Amygdala (tissue), 56 donors: ENCODE data around the gene FBN2.
"Not testable (repeated sequence)": the region's sequence is repeated elsewhere in the genome, so short reads cannot be mapped to it uniquely, and the experiment has no call there.

Experiments used
- DNase-seq, 56 donors: peaks; one replicate each; lab custom pipeline; 2025; lab: John Stamatoyannopoulos, UW

The FBN2 gene

DNA sequence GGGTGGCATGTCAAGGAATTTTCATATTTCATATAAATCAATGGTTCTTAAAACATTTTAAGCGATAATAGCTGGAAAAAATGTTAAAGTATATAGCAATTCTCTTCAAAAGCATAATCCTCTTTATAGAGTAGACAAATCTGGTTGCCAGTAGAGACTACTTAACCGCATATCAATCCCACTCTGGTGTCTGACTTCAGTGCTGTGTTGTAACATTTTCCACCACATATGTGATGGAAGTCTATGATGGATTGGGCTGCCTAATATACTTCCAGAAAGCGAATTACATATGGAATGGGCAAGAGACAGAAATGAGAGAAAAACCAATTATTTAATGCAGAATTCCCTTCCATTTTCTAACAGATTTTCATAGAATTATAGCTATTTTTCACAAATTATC lies 54.3 kb downstream of the FBN2 start:
- no peak for DNase-seq

DNA sequence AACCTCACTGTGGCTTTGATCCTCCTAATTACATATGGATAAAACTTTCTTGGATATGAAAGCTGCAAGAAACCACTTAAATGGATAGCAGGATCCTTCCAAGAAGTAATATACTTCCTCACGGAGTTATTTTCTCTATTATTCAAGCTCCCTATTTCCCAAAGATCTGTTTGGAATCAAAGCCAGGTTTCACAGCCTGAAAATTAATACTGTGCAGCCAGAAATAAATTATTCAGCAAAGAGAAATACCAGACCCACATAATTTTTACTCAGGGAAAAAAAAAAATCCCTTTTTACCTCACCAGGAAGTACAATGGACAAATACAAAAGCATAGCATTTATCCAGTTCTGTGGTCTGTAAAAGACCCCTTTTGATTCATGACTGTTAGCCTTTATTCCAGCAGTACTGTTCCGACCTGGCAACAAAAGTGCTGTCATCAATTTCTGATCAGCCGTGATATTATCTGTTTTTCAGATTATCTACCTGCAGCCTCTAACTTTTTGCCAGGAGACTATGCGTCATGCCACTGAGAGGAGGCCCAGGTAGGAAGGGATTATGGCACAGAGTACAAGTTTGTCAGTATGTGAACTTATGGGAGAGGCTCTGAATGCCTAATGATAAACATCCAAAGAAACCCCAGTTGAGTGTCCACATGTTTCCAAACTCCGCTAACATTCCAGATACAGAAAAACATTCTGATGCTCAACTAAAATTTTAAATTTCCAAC lies 57.0 kb downstream of the FBN2 start:
- no peak for DNase-seq

DNA sequence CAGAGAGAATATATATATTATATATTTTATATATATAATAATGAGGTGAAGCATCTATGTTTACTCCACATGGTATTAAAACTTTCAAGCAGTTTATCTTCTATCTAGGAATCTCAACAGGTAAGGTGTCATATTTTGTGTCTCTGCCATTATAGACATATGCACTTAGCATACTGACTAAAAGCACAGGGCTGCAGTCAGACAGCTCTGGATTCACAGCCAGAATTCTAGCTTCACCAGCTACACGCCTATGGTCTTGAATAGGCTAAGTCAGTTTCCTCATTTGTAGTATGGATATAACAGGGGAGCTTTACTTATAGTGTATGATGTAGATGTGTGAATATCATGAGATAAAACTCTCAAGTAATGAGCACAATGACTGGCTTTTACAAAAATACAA lies 57.9 kb downstream of the FBN2 start:
- DNase-seq: no peak

DNA sequence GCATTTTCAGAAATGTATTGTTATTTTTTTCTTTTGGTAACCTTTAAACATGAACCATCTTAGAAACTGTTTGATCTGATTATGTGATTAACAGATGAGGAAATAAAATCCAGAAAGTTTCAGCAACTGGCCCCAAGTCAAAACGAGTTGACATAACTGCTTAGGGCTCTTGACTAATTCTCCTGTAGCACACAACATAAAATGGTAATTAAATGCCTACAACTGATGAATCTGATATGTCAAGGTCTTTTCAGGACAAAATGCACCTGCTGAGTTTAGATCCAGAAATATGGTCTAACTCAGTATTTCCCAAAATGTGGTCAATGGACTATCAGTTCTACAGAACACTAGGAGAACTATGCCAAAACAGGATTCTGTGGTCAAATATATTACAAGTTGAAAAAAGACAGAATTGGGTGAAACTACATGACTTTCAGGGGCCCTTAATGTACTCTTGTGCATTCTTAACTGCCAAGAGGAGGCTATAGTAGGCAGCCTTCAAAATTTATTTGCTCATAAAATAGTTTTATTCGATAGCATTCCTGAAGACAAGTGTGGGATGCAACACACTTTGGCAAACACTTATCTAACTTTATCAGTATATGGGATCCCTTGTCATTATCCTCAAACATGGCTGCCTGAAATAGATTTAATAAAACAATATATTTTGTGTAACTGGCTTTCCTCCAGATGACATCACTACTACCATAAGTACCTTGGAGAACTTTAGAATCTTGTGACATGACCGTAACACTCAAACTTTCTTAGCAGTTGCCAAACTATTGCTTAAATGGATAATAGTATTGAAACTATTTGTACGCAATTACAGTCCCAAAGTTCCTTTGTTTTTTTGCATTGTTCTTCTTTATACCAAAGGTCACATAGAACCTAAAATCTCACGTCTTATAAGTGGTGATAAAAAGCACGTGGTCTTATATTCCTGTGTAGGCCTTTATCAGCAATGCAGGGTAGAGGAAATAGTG lies 59.4 kb downstream of the FBN2 start:
- no peak for DNase-seq

GRCh38 chr5:128477944-128478343 lies 60.1 kb downstream of the FBN2 start:
- DNase-seq: no peak

DNA sequence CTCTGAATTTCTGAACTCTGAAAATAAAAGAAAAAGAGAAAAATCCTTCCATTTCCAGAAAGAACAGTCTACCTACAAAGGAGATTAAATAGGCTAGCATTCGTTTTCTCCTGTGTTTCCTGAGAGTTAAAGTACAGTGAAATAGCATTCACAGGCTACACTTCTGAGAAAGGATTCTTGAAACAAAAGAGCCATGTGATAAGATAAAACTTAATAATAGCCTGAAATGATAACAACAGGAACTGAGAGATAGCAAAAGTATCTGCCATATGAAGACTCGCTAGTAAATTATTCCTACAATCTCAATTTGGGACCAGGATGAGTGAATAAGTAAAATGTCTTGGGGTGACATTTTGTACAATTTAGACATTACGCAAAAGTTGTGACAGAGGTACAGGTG lies 62.4 kb downstream of the FBN2 start:
- no peak for DNase-seq

DNA sequence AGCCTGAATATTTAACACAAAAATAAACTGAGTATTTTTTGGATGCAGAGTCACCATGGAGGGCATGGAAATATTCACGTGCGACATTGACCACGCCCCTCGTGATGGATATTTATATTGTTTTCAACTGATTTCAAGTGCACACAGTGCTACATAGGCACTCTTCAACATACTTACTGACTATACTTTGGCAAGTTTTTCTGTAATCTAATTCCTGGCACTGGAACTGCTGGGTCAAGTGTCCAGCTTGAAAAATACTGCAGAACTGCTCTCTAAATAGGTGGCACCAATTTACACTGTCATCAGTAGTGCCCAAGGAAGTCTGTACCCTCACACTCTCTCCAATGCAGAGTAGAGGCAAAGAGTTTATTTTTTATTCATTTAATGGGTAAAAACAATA lies 65.1 kb downstream of the FBN2 start:
- no peak for DNase-seq

GRCh38 chr5:128472036-128472435 lies 66.0 kb downstream of the FBN2 start:
- DNase-seq: no peak

- no peak for DNase-seq
Observed at GRCh38 chr5:128470663-128471062, 67.4 kb downstream of the FBN2 start.

- DNase-seq: no peak
Observed at GRCh38 chr5:128469912-128470311, 68.1 kb downstream of the FBN2 start.

GRCh38 chr5:128466980-128467379 lies 71.1 kb downstream of the FBN2 start:
- no peak for DNase-seq

GRCh38 chr5:128466554-128466953 lies 71.5 kb downstream of the FBN2 start:
- no peak for DNase-seq

DNA sequence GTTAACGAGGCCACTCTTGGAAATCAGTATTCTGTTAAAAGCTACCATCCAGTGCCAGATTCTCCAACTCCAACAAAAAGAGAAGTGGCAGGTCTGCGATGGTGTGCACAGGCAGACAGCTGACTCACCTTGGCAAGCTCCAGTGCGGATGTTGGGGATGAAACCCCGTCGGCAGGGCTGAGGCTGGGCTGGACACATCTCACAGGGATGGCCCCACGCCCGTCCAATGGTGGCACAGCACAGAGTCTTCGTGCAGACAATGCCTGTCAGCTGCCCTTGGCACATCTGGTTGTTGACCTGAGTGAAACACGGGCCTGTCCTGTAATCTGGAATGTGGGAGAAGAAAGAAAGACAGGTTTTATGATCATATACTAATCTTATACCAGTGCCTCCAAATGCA lies 73.4 kb downstream of the FBN2 start:
- DNase-seq: no peak

DNA sequence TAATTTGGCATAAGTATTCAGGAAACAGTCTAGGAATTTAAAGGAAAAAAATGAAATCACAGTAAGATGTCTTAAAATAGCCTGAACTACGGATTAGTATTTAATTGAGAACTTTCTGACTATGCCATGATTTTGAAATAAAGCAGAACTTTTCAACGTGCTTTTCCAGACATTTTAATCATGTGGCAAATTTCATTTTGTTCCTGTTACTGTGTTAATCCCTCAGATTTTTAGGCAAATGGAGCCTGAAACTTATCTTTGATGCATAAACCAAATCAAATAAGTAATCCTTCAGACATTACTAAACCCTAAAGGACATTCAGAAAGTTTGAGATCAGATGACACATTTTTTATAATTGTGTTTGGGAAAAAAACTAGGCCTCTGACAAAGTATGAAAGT lies 75.7 kb downstream of the FBN2 start:
- DNase-seq: no peak

DNA sequence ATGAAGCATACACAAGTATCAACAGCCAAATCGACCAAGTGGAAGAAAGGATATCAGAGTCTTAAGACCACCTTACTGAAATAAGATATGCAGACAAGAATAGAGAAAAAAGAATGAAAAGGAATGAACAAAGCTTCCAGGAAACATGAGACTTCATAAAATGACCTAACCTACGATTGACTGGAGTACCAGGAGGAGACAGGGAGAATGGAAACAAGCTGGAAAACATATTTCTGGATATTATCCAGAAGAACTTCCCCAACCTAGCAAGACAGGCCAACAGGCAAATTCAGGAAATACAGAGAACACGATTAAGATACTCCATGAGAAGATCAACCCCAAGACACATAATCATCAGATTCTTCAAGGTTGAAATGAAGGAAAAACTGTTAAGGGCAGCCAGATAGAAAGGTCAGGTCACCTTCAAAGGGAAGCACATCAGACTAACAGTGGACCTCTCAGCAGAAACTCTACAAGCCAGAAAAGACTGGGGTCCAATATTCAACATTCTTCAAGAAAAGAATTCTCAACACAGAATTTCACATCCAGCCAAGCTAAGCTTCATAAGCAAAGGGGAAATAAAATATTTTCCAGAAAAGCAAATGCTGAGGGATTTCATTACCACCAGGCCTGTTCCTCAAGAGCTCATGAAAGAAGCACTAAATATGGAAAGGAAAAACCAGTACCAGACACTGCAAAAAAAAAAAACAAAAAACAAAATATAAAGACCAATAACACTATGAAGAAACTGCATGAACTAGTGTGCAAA lies 80.7 kb downstream of the FBN2 start:
- not testable (repeated sequence) for DNase-seq

DNA sequence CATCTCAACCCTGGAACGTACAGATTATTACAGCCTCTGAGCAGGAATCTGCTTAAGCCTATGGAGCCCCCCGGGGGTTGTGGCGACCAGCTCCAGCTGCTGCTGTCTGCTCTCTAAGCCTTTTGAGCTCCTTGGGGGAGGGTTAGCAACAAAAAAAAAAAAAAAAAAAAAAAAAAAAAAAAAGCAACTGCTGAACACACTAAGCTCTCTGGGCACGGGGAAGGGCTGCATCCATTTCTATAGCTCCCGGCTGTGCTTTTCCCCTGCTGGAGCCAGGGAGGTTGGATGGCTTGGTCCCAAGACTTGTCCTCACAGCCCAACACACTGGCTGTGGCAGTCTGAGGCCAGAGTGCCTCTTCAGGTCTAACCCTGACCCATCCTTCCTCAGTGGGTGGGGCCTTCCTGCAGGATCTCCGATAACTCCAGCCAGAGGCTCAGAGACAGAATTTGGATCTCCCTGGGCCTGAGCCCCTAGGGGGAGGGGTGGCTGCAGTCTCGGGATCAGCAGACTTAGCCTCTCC lies 82.1 kb downstream of the FBN2 start:
- no peak for DNase-seq

DNA sequence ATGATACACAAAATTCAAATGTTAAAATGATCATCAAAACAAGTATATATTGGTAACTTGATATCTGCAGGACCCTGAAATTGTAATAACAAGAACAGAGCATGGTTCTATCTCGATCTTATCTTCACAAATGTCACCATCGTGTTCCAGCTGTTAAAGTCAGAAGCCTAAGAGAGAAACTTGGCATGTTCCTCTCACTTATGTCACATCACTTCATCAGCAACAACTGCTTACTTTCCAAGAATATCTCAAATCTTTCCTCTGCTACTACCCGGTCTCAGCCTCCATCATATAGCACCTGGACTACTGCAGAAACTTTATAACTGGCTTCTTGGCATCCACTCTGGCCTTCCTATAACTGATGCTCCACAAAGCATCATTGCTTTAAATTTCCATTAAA lies 84.9 kb downstream of the FBN2 start:
- DNase-seq: no peak

DNA sequence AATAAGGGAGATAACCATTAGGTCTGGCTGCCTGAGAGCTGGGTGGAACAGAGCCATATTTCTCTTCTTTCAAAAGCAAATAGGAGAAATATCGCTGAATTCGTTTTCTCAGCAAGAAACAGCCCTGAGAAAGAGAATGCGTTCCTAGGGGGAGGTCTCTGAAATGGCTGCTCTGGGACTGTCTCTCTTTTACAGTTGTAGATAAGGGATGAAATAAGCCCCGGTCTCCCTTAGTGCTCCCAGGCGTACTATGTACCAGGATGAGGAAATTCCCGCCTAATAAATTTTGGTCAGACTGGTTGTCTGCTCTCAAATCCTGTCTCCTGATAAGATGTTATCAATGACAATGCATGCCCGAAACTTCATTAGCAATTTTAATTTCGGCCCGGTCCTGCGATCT lies 90.8 kb downstream of the FBN2 start:
- DNase-seq: not testable (repeated sequence)

- no peak for DNase-seq
Observed at GRCh38 chr5:128441941-128442350, 96.1 kb downstream of the FBN2 start.

GRCh38 chr5:128441165-128441564 lies 96.9 kb downstream of the FBN2 start:
- DNase-seq: no peak

GRCh38 chr5:128436749-128437188 lies 101.3 kb downstream of the FBN2 start:
- DNase-seq: no peak
